DND-41 (cell line): ENCODE measurements around the gene PNMA8A.

Experiments
- ATAC-seq: fragments of 200-7000 bp; cut with Tn5 transposase; 3 replicates; pipeline ENCODE4 v1.9.1; 2021; ENCODE audit warnings: low read depth; ENCODE audit not compliant: insufficient read depth
- DNase-seq: peaks from one replicate; pipeline ENCODE4 v3.0.0-alpha.2; 2020
- H2AFZ ChIP-seq: 2 replicates; pipeline ENCODE4 v1.6.0; 2012; ENCODE audit warnings: low read depth, low read length
- H3K27ac ChIP-seq: 2 replicates; pipeline ENCODE4 v1.5.1; 2012; ENCODE audit warnings: low read length, inconsistent platforms
- H3K27me3 ChIP-seq: fragments of 200-600 bp; sonication (generic); 2 replicates; pipeline ENCODE4 v1.6.0; 2012; ENCODE audit warnings: low read length, mild to moderate bottlenecking, inconsistent platforms; ENCODE audit not compliant: insufficient read depth, poor library complexity
- H3K36me3 ChIP-seq: 2 replicates; pipeline ENCODE4 v1.5.1; 2012; ENCODE audit warnings: low read length, inconsistent platforms; ENCODE audit not compliant: insufficient read depth
- H3K4me1 ChIP-seq: 2 replicates; pipeline ENCODE4 v1.5.1; 2012; ENCODE audit warnings: mild to moderate bottlenecking, low read length; ENCODE audit not compliant: insufficient read depth
- H3K4me2 ChIP-seq: 2 replicates; pipeline ENCODE4 v1.6.0; 2012; ENCODE audit warnings: mild to moderate bottlenecking, moderate library complexity, low read length, inconsistent platforms; ENCODE audit not compliant: insufficient read depth
- H3K4me3 ChIP-seq, 2 experiments: fragments of 200-600 bp in 1 of 2; shearing (Covaris generic) in 1 of 2; 2 replicates each; pipeline ENCODE4 v1.5.1; 2012 to 2016; ENCODE audit warnings: inconsistent platforms in 2 of 2, low read length in 2 of 2, mild to moderate bottlenecking in 2 of 2, low read depth in 1 of 2, moderate library complexity in 1 of 2
- H3K79me2 ChIP-seq: 2 replicates; pipeline ENCODE4 v1.6.0; 2012; ENCODE audit warnings: low read length, inconsistent platforms; ENCODE audit not compliant: insufficient read depth
- H3K9ac ChIP-seq: 2 replicates; pipeline ENCODE4 v1.6.0; 2012; ENCODE audit warnings: low read depth, mild to moderate bottlenecking, inconsistent platforms, low read length, moderate library complexity
- H3K9me3 ChIP-seq: 2 replicates; pipeline ENCODE4 v1.5.1; 2012; ENCODE audit warnings: low read length, moderate library complexity, mild to moderate bottlenecking, inconsistent platforms; ENCODE audit not compliant: insufficient read depth, severe bottlenecking
- H4K20me1 ChIP-seq: 2 replicates; pipeline ENCODE4 v1.6.0; 2012; ENCODE audit warnings: low read length; ENCODE audit not compliant: insufficient read depth
- CTCF ChIP-seq: IDR thresholded peaks from 2 replicates; pipeline ENCODE4 v1.5.1; 2012; ENCODE audit warnings: borderline replicate concordance, low read length, moderate library complexity, mild to moderate bottlenecking; ENCODE audit not compliant: poor library complexity, severe bottlenecking; ENCODE audit errors: extremely low read depth
- EZH2 ChIP-seq: IDR thresholded peaks from 3 replicates; pipeline ENCODE4 v1.6.1; 2012; ENCODE audit warnings: borderline replicate concordance, low read depth, mild to moderate bottlenecking, moderate library complexity, low read length, inconsistent platforms; ENCODE audit not compliant: severe bottlenecking

The PNMA8A gene

DNA sequence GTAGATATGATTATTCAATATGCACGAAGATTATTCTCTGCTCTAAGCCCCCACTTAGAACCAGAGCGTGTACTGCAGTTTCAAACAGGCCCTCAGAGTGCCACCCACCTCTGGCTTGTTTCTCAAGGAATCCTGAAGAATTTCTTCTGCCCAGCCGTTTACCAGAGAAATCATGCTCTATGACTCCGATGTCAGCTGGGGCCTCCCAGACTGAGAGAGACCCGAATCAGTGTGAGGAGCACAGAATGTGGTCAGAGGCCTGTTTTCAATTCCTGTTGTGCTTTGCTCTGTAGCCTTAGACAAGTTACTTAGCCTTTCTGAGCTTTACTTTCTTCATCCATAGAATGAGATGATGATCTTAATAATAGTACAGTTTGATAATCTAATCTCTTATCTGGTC, 48.2 kb downstream of the PNMA8A start:
- no peaks in the 10 kb centered on the region for H3K36me3 ChIP-seq
- H2AFZ ChIP-seq: no peak overlapping the region; the same call in 1 of the 2 replicates
- no peak overlapping the region for H3K4me2 ChIP-seq
- no peaks in the 10 kb centered on the region for H3K27me3 ChIP-seq
- no peaks in the 10 kb centered on the region for H3K79me2 ChIP-seq
- no peak overlapping the region for H3K9ac ChIP-seq
- no peak for ATAC-seq
- no peak overlapping the region for H3K27ac ChIP-seq
- DNase-seq: no peak
- TF ChIP-seq CTCF: no peak
- TF ChIP-seq EZH2: no peak
- no peaks in the 10 kb centered on the region for H3K4me1 ChIP-seq
- H3K9me3 ChIP-seq: no peaks in the 10 kb centered on the region
- no peak overlapping the region for H3K4me3 ChIP-seq
- no peaks in the 10 kb centered on the region for H4K20me1 ChIP-seq

GRCh38 chr19:46422344-46422743, 49.0 kb downstream of the PNMA8A start:
- TF ChIP-seq CTCF: no peak
- TF ChIP-seq EZH2: no peak
- Histone ChIP-seq H3K9me3 (no peaks in the 10 kb centered on the region), H3K4me2 (no peak overlapping the region), H3K79me2 (no peaks in the 10 kb centered on the region), H3K9ac (no peak overlapping the region), H3K4me1 (no peaks in the 10 kb centered on the region), H3K4me3 (no peak overlapping the region), H3K36me3 (no peaks in the 10 kb centered on the region), H4K20me1 (no peaks in the 10 kb centered on the region), H2AFZ (no peak overlapping the region), H3K27me3 (no peaks in the 10 kb centered on the region), H3K27ac (no peak overlapping the region)
- DNase-seq (no peak), ATAC-seq (no peak)

GRCh38 chr19:46420056-46420455, 51.3 kb downstream of the PNMA8A start:
- DNase-seq (no peak), ATAC-seq (no peak)
- no peak overlapping the region for H3K27ac ChIP-seq
- H3K9me3 ChIP-seq: no peaks in the 10 kb centered on the region
- H3K4me2 ChIP-seq: no peak overlapping the region
- H3K9ac ChIP-seq: no peak overlapping the region
- H4K20me1 ChIP-seq: no peaks in the 10 kb centered on the region
- TF ChIP-seq CTCF (no peak), EZH2 (no peak)
- H3K79me2 ChIP-seq: no peaks in the 10 kb centered on the region
- H3K4me3 ChIP-seq: no peak overlapping the region
- no peaks in the 10 kb centered on the region for H3K36me3 ChIP-seq
- peaks cover 5% of the 10 kb centered on the region for H3K27me3 ChIP-seq
- H2AFZ ChIP-seq: no peak overlapping the region
- 0 out of 2 replicates have a peak, but pooled peaks cover 6% of the 10 kb centered on the region for H3K4me1 ChIP-seq
